HepG2 (cell line): ENCODE data around the gene ZNF155. TPM values are rescaled to one million over a fixed set of nuclear protein-coding genes. Genes with fewer than 3 reads are reported as not detected.

Experiments used
- ATM ChIP-seq: fragments of 450-650 bp; IDR thresholded peaks from 2 replicates; pipeline ENCODE4 v1.7.1; 2017; ENCODE audit warnings: mild to moderate bottlenecking, borderline replicate concordance
- CEBPG ChIP-seq: IDR thresholded peaks from 2 replicates; pipeline ENCODE4 v1.6.1; 2016
- ELF3 ChIP-seq: IDR thresholded peaks from 2 replicates; pipeline ENCODE4 v1.6.1; 2016; ENCODE audit warnings: missing genetic modification reagents, missing compliant biosample characterization
- ESRRA ChIP-seq: sonication (generic); formaldehyde crosslinking; IDR thresholded peaks from 2 replicates; pipeline ENCODE4 v1.5.1; 2020; ENCODE audit warnings: mild to moderate bottlenecking, low read depth, missing genetic modification reagents
- GABPB1 ChIP-seq: IDR thresholded peaks from 2 replicates; pipeline ENCODE4 v1.6.1; 2016; ENCODE audit warnings: mild to moderate bottlenecking, missing genetic modification reagents, moderate library complexity, missing compliant biosample characterization
- HDAC2 ChIP-seq: sonication (generic); formaldehyde crosslinking; IDR thresholded peaks from 2 replicates; pipeline ENCODE4 v1.4.0; 2020; ENCODE audit warnings: missing genetic modification reagents
- HOXA3 ChIP-seq: sonication (generic); formaldehyde crosslinking; IDR thresholded peaks from 2 replicates; pipeline ENCODE4 v1.5.0; 2020; ENCODE audit warnings: missing genetic modification reagents
- KDM5A ChIP-seq: fragments of 200-600 bp; sonication (generic); IDR thresholded peaks from 2 replicates; pipeline ENCODE4 v1.7.0; 2018; ENCODE audit warnings: antibody characterized with exemption, mild to moderate bottlenecking, low read length, borderline replicate concordance
- KLF13 ChIP-seq: sonication (generic); formaldehyde crosslinking; IDR thresholded peaks from 2 replicates; pipeline ENCODE4 v1.4.0; 2020; ENCODE audit warnings: mild to moderate bottlenecking, missing genetic modification reagents
- MTF2 ChIP-seq: sonication (generic); formaldehyde crosslinking; IDR thresholded peaks from 2 replicates; pipeline ENCODE4 v1.5.0; 2020; ENCODE audit warnings: missing genetic modification reagents, borderline replicate concordance
- NFIC ChIP-seq: IDR thresholded peaks from 2 replicates; pipeline ENCODE4 v1.6.1; 2012; ENCODE audit warnings: mild to moderate bottlenecking, low read length, inconsistent platforms
- POLR2A ChIP-seq, 2 experiments: IDR thresholded peaks; 2 replicates each; pipeline ENCODE4 v1.6.1; 2011; ENCODE audit warnings: low read depth in 2 of 2, low read length in 2 of 2, mild to moderate bottlenecking in 1 of 2, moderate library complexity in 1 of 2; ENCODE audit not compliant: insufficient read depth in 1 of 2
- PRPF4 ChIP-seq: fragments of 200-400 bp; formaldehyde crosslinking; IDR thresholded peaks from 2 replicates; pipeline ENCODE4 v1.6.1; 2016; ENCODE audit warnings: low read length, low read depth; ENCODE audit not compliant: poor library complexity, severe bottlenecking
- SMAD9 ChIP-seq: sonication (generic); formaldehyde crosslinking; IDR thresholded peaks from 2 replicates; pipeline ENCODE4 v1.5.1; 2020; ENCODE audit warnings: mild to moderate bottlenecking, missing genetic modification reagents
- SPEN ChIP-seq: sonication (generic); formaldehyde crosslinking; IDR thresholded peaks from 2 replicates; pipeline ENCODE4 v1.5.1; 2020; ENCODE audit warnings: low read depth, mild to moderate bottlenecking, missing genetic modification reagents
- SRSF9 ChIP-seq: fragments of 200-400 bp; formaldehyde crosslinking; IDR thresholded peaks from 2 replicates; pipeline ENCODE4 v1.6.1; 2018; ENCODE audit warnings: borderline replicate concordance, mild to moderate bottlenecking, low read depth, low read length; ENCODE audit not compliant: insufficient read depth, poor library complexity, severe bottlenecking
- TAF1 ChIP-seq: sonication (generic); formaldehyde crosslinking; IDR thresholded peaks from 2 replicates; pipeline ENCODE4 v1.4.0; 2020; ENCODE audit warnings: missing genetic modification reagents
- TBX3 ChIP-seq: fragments of 450-650 bp; IDR thresholded peaks from 2 replicates; pipeline ENCODE4 v1.6.1; 2017; ENCODE audit warnings: antibody characterized with exemption, mild to moderate bottlenecking, inconsistent platforms, borderline replicate concordance
- UBTF ChIP-seq: sonication (generic); formaldehyde crosslinking; IDR thresholded peaks from 2 replicates; pipeline ENCODE4 v1.4.0; 2020; ENCODE audit warnings: mild to moderate bottlenecking, missing genetic modification reagents
- YY1 ChIP-seq: IDR thresholded peaks from 2 replicates; pipeline ENCODE4 v1.6.1; 2011; ENCODE audit warnings: low read length, low read depth, moderate library complexity, mild to moderate bottlenecking; ENCODE audit not compliant: insufficient read depth, insufficient replicate concordance
- ZBTB33 ChIP-seq: sonication (generic); formaldehyde crosslinking; IDR thresholded peaks from 2 replicates; pipeline ENCODE4 v1.4.0; 2020; ENCODE audit warnings: missing genetic modification reagents
- ZNF143 ChIP-seq: sonication (generic); formaldehyde crosslinking; IDR thresholded peaks from 2 replicates; pipeline ENCODE4 v1.4.0; 2020; ENCODE audit warnings: missing genetic modification reagents
- ZNF562 ChIP-seq: sonication (generic); formaldehyde crosslinking; IDR thresholded peaks from 2 replicates; pipeline ENCODE4 v1.8.0; 2022; ENCODE audit warnings: missing genetic modification reagents, borderline replicate concordance
- ZNF569 ChIP-seq: sonication (generic); formaldehyde crosslinking; IDR thresholded peaks from 2 replicates; pipeline ENCODE4 v1.5.0; 2020; ENCODE audit warnings: mild to moderate bottlenecking, missing genetic modification reagents, moderate library complexity, borderline replicate concordance
- ZNF619 ChIP-seq: sonication (generic); formaldehyde crosslinking; IDR thresholded peaks from 2 replicates; pipeline ENCODE4 v1.4.0; 2020; ENCODE audit warnings: mild to moderate bottlenecking, missing genetic modification reagents
- ZSCAN31 ChIP-seq: sonication (generic); formaldehyde crosslinking; IDR thresholded peaks from 2 replicates; pipeline ENCODE4 v1.5.0; 2020; ENCODE audit warnings: low read depth, mild to moderate bottlenecking, missing genetic modification reagents
- polyA plus RNA-seq, 8 experiments: library from polyadenylated mRNA; depleted of rRNA in 3 of 8; stranded (reverse) in 7 of 8; unstranded in 1 of 8; fragments of >200 nt; fragmentation: Illumina TruSeq in 4 of 8; extraction: Trizol in 4 of 8; gene quantifications; 2 replicates each; pipeline versions ENCODE4 v1.2.1 to v1.2.3, GENCODE V29; 2011 to 2016; ENCODE audit warnings: low read depth in 4 of 8, missing spikeins in 1 of 8, mixed read lengths in 1 of 8; ENCODE audit not compliant: insufficient read depth in 1 of 8
- total RNA-seq, 5 experiments: library from RNA; depleted of rRNA; stranded (reverse); fragments of >200 nt; fragmentation: Illumina TruSeq; extraction: Trizol; gene quantifications; 2 replicates each; pipeline ENCODE4 v1.2.3, GENCODE V29; 2016; ENCODE audit warnings: low read depth in 1 of 5

ZNF155 gene
- total and polyA plus RNA-seq, 2 of the 13 experiments (the other 11 are each of a cell fraction or from before 2014, with no cell fraction given) = 2.5 to 3.6 TPM

- TF ChIP-seq SRSF9 (no peak), YY1 (peak; percentile 96), KDM5A (peak; percentile 54; the same call in 1 of the 2 replicates), UBTF (CRISPR knock-in tag) (peak; percentile 59), TAF1 (CRISPR knock-in tag) (peak; percentile 49), CEBPG (CRISPR knock-in tag) (peak; percentile 86), ZSCAN31 (0 out of 2 replicates have a peak, but pooled peaks have one; percentile 50), MTF2 (CRISPR knock-in tag) (no peak), POLR2A (IDR thresholded peaks at IDR 0.05; ENCODE audit: insufficient read depth in 1 of 2, low read depth in 2 of 2, low read length in 2 of 2) (peak; percentile 57 to 58; a peak in 3 of 4 replicates), PRPF4 (no peak), GABPB1 (CRISPR knock-in tag) (peak; percentile 96), NFIC (0 out of 2 replicates have a peak, but pooled peaks have one; percentile 44), ZNF562 (CRISPR knock-in tag) (no peak), SMAD9 (CRISPR knock-in tag) (no peak), HDAC2 (CRISPR knock-in tag) (peak; percentile 65), SPEN (CRISPR knock-in tag) (peak; percentile 94), ESRRA (CRISPR knock-in tag) (0 out of 2 replicates have a peak, but pooled peaks have one; percentile 24), TBX3 (no peak), ZBTB33 (CRISPR knock-in tag) (no peak), ZNF619 (CRISPR knock-in tag) (0 out of 2 replicates have a peak, but pooled peaks have one; percentile 81), ZNF569 (CRISPR knock-in tag) (no peak), KLF13 (CRISPR knock-in tag) (no peak), ELF3 (CRISPR knock-in tag) (peak; percentile 56; the same call in 1 of the 2 replicates), ATM (no peak), ZNF143 (CRISPR knock-in tag) (peak; percentile 96), HOXA3 (CRISPR knock-in tag) (peak; percentile 94)
These were observed 18.8 kb downstream of the ZNF155 start, which contains the start of gene ZNF230 (continued) for GRCh38 chr19:44002566-44003460.
